ENCODE measurements around the gene B3GNT5.
A peak's percentile ranks its signal among the peaks of the same experiment; 100 is the strongest.
"Not testable (repeated sequence)": the region's sequence is repeated elsewhere in the genome, so short reads cannot be mapped to it uniquely, and the experiment has no call there.

Gene B3GNT5

GRCh38 chr3:183230251-183230650, 22.8 kb upstream of the B3GNT5 start:
- not testable (repeated sequence) for DNase-seq (ENCODE audit: low read depth in 3 of 3)

GRCh38 chr3:183230826-183231225, 22.2 kb upstream of the B3GNT5 start:
- no peak for DNase-seq (ENCODE audit: low read depth in 3 of 3)

GRCh38 chr3:183233966-183234365, 19.1 kb upstream of the B3GNT5 start:
- no peak for DNase-seq (ENCODE audit: low read depth in 3 of 3)

GRCh38 chr3:183239046-183239445, 14.0 kb upstream of the B3GNT5 start:
- no peak for DNase-seq (ENCODE audit: low read depth in 3 of 3)

GRCh38 chr3:183242431-183242830, 10.6 kb upstream of the B3GNT5 start:
- no peak for DNase-seq (ENCODE audit: low read depth in 3 of 3)

GRCh38 chr3:183244219-183244618, 8.8 kb upstream of the B3GNT5 start:
- DNase-seq (ENCODE audit: low read depth in 3 of 3), result no peak

GRCh38 chr3:183244981-183245476, 8.0 kb upstream of the B3GNT5 start:
- DNase-seq (ENCODE audit: low read depth in 3 of 3), result no peak

- DNase-seq (ENCODE audit: low read depth in 3 of 3), result no peak
Measured at GRCh38 chr3:183247011-183247589, 6.0 kb upstream of the B3GNT5 start.

GRCh38 chr3:183249006-183249718, 3.9 kb upstream of the B3GNT5 start:
- DNase-seq (ENCODE audit: low read depth in 3 of 3), result no peak

- DNase-seq (ENCODE audit: low read depth in 3 of 3), result no peak
Measured at GRCh38 chr3:183252118-183252782, 803 bp upstream of the B3GNT5 start.

GRCh38 chr3:183253528-183254486, 754 bp downstream of the B3GNT5 start:
- DNase-seq (ENCODE audit: low read depth in 3 of 3), result peak in 1 of 3 experiments; percentile 34

- DNase-seq (ENCODE audit: low read depth in 3 of 3), result peak in 1 of 3 experiments; percentile 16
Measured at GRCh38 chr3:183254487-183255347, 1.7 kb downstream of the B3GNT5 start.

GRCh38 chr3:183255348-183255730, 2.3 kb downstream of the B3GNT5 start:
- DNase-seq (ENCODE audit: low read depth in 3 of 3), result peak in 1 of 3 experiments; percentile 12

GRCh38 chr3:183259087-183259486, 6.0 kb downstream of the B3GNT5 start:
- DNase-seq (ENCODE audit: low read depth in 3 of 3), result no peak

- DNase-seq (ENCODE audit: low read depth in 3 of 3), result no peak
Measured at GRCh38 chr3:183259621-183260020, 6.6 kb downstream of the B3GNT5 start.

- no peak for DNase-seq (ENCODE audit: low read depth in 3 of 3)
Measured at GRCh38 chr3:183260167-183260904, 7.3 kb downstream of the B3GNT5 start.

GRCh38 chr3:183261151-183261724, 8.2 kb downstream of the B3GNT5 start:
- DNase-seq (ENCODE audit: low read depth in 3 of 3), result no peak

- no peak for DNase-seq (ENCODE audit: low read depth in 3 of 3)
Measured at GRCh38 chr3:183262875-183263378, 9.9 kb downstream of the B3GNT5 start.

- DNase-seq (ENCODE audit: low read depth in 3 of 3), result no peak
Measured at GRCh38 chr3:183264268-183264667, 11.2 kb downstream of the B3GNT5 start.
